ENCODE data around the gene FAM72A.

- no peak for TF ChIP-seq CTCF (IDR thresholded peaks at IDR 0.05; ENCODE audit: low read depth, low read length, poor library complexity, severe bottlenecking)
- no peak for TF ChIP-seq EZH2phosphoT487 (IDR thresholded peaks at IDR 0.05; ENCODE audit: borderline replicate concordance, low read length)
Measured at GRCh38 chr1:206144605-206145004, 58.0 kb downstream of the FAM72A start.

Data from DOHH2 (cell line).